PFSK-1 (cell line): ENCODE results near the gene TMC7. TPM values are rescaled to one million over a fixed set of nuclear protein-coding genes. Genes with fewer than 3 reads are reported as not detected.

Experiments
- FOXP2 ChIP-seq: optimal IDR thresholded peaks from 2 replicates; pipeline ENCODE3; 2011; ENCODE audit warnings: borderline replicate concordance, control low read depth, inconsistent platforms; ENCODE audit not compliant: insufficient read depth; ENCODE audit errors: extremely low read length, extremely low read depth
- POLR2AphosphoS5 ChIP-seq: IDR thresholded peaks from 2 replicates; pipeline ENCODE4 v1.6.1; 2012; ENCODE audit warnings: low read depth, mild to moderate bottlenecking, control low read depth, low read length, moderate library complexity
- SIN3A ChIP-seq: IDR thresholded peaks from 2 replicates; pipeline ENCODE4 v1.6.1; 2012; ENCODE audit warnings: mild to moderate bottlenecking, low read length, moderate library complexity, borderline replicate concordance; ENCODE audit not compliant: insufficient read depth
- TAF1 ChIP-seq: IDR thresholded peaks from 2 replicates; pipeline ENCODE4 v1.6.1; 2012; ENCODE audit warnings: low read length, control low read depth, borderline replicate concordance; ENCODE audit not compliant: insufficient read depth
- polyA plus RNA-seq: library from polyadenylated mRNA; unstranded; fragments of >200 nt; gene quantifications from one replicate; pipeline ENCODE4 v1.2.1, GENCODE V29; 2012; ENCODE audit warnings: low read depth, missing spikeins; ENCODE audit not compliant: insufficient read length
- TF ChIP-seq, protein P1 (sequence below), 2 experiments: IDR thresholded peaks; 2 replicates each; pipeline versions ENCODE4 v1.6.1 to v1.8.0; 2011 to 2012; ENCODE audit warnings: low read depth in 2 of 2, low read length in 2 of 2, control low read depth in 1 of 2, inconsistent platforms in 1 of 2, mild to moderate bottlenecking in 1 of 2, moderate library complexity in 1 of 2; ENCODE audit not compliant: insufficient read depth in 1 of 2

TMC7 gene
- 1.3 TPM for polyA plus RNA-seq

DNA sequence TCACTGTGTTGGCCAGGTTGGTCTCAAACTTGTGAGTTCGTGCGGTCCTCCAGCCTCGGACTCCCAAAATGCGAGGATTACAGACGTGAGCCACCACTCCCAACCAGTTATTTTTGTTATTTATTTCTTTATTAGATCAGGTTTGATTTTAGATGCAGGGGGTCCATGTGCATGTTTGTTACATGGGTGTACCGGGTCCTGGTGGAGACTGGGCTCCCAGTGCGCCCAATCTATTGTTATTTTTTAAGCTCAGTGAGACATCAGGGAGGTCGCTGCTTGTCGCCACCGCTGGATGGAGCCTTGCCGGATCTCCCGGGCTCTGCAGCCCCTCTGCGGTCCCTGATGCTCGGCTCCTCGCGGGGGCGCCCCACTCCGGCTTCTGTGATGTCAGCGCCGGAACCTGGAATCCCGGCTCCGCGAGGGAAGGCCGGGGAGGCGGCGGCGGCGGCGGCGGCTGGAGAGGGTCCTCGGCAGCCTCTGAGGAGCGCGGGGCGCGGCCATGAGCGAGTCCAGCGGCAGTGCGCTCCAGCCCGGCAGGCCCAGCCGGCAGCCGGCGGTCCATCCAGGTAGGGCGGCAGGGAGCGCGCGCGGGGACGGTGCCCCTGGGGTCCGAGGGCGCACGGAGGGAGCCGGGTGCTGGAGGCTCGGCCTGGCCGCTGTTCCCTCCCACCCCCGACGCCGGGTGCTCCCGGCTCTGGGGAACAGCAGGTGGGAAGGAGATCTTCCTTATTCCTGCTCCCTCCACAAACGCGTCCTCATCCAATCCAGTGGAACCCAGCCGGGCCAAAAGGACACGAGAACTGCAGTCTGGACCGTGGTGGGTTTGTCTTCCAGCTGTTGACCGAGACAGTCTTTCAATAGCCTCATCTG lies at the start of gene TMC7:
Gene TMC7, plus strand, starts transcription at position 370 of the 870 bp plus-strand sequence. Its CDS starts 130 bp downstream, at position 500.
- TF ChIP-seq POLR2AphosphoS5 (no peak), FOXP2 (peak; percentile 56)

DNA sequence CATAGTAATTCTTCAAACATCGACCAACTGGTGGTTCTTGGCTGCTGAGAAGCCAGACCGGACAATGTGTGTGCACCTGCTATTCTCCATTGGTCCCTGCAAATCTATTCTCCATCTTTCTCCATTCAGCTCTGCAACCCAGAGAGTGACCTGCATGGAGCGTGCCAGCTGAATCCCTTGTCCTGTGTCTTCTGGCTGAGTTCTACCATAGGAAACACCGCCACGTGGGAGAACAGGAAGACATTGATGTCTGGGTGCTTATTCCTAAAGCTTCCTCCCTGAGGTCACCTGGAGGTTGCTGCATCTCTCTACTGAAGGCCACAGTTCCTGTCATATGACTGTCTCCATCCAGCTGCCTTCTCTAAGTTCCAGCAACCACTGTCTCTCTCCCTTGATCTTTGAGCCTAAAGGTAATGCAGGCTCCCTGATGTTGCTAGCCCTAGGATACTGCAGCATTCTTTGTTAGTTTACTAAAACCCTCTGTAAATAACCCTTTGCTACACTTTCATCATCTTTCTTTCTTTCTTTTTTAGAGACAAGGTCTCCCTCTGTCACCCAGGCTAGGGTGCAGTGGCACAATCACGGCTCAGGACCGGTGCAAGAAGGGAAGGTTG lies 46.9 kb upstream of the TMC7 start:
- TF ChIP-seq SIN3A (no peak), FOXP2 (no peak), TAF1 (no peak), POLR2AphosphoS5 (no peak)
- TF ChIP-seq, protein P1, sequence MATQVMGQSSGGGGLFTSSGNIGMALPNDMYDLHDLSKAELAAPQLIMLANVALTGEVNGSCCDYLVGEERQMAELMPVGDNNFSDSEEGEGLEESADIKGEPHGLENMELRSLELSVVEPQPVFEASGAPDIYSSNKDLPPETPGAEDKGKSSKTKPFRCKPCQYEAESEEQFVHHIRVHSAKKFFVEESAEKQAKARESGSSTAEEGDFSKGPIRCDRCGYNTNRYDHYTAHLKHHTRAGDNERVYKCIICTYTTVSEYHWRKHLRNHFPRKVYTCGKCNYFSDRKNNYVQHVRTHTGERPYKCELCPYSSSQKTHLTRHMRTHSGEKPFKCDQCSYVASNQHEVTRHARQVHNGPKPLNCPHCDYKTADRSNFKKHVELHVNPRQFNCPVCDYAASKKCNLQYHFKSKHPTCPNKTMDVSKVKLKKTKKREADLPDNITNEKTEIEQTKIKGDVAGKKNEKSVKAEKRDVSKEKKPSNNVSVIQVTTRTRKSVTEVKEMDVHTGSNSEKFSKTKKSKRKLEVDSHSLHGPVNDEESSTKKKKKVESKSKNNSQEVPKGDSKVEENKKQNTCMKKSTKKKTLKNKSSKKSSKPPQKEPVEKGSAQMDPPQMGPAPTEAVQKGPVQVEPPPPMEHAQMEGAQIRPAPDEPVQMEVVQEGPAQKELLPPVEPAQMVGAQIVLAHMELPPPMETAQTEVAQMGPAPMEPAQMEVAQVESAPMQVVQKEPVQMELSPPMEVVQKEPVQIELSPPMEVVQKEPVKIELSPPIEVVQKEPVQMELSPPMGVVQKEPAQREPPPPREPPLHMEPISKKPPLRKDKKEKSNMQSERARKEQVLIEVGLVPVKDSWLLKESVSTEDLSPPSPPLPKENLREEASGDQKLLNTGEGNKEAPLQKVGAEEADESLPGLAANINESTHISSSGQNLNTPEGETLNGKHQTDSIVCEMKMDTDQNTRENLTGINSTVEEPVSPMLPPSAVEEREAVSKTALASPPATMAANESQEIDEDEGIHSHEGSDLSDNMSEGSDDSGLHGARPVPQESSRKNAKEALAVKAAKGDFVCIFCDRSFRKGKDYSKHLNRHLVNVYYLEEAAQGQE (IDR thresholded peaks at IDR 0.05; ENCODE audit: insufficient read depth in 1 of 2, low read depth in 2 of 2, low read length in 2 of 2): no peak

DNA sequence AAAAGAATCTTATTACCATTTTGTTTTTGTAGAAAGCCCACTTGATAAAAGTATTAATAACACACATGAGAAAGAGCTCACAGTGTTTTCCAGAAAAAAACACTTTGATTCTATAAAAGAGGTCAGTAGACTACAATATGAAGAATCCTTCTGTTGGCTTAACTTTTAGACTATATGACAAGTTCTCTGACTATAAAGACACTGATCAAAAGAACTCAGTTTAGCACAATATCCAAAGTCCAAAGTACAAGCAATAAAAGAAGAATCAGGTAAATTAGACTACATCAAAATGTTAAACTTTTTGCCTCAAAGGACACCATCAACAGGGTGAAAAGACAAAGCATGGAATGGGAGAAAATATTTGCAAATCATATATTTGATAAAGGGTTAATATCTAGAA lies 46.3 kb upstream of the TMC7 start:
- no peak for TF ChIP-seq FOXP2

GRCh38 chr16:18938986-18939385 lies 44.7 kb upstream of the TMC7 start:
- TF ChIP-seq TAF1: no peak
- TF ChIP-seq FOXP2: no peak
- TF ChIP-seq SIN3A: no peak
- TF ChIP-seq POLR2AphosphoS5: no peak
- TF ChIP-seq, protein P1 (IDR thresholded peaks at IDR 0.05; ENCODE audit: insufficient read depth in 1 of 2, low read depth in 2 of 2, low read length in 2 of 2): no peak

- no peak for TF ChIP-seq POLR2AphosphoS5
- TF ChIP-seq, protein P1 (IDR thresholded peaks at IDR 0.05; ENCODE audit: insufficient read depth in 1 of 2, low read depth in 2 of 2, low read length in 2 of 2): no peak
- TF ChIP-seq TAF1: no peak
- no peak for TF ChIP-seq SIN3A
- TF ChIP-seq FOXP2: no peak
Measured at GRCh38 chr16:18941471-18941870, 42.3 kb upstream of the TMC7 start.

DNA sequence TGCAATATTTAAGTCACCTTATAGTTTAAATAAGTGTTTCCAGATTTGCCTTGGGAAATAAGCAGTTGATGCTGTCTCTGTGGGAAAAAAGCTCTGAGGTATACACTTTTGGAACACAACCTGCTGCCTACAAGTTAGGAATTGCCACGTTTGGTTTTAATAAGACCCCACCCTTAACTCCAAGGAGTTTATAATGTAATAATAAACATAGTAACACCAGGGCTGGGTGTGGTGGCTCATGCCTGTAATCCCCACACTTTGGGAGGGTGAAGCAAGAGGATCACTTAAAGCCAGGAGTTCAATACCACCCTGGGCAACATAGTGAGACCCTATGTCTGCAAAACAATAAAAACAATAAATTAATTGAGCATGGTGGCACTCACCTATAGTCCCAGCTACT lies 41.7 kb upstream of the TMC7 start:
- TF ChIP-seq POLR2AphosphoS5 (no peak), SIN3A (no peak)
